Measurements from ENCODE around the gene TK2.
A peak's percentile ranks its signal among the peaks of the same experiment; 100 is the strongest.
"Not testable (repeated sequence)": the region's sequence is repeated elsewhere in the genome, so short reads cannot be mapped to it uniquely, and the experiment has no call there.

TK2 gene

GRCh38 chr16:66569827-66570405 lies 20.0 kb upstream of the TK2 start:
- no peak for DNase-seq

DNA sequence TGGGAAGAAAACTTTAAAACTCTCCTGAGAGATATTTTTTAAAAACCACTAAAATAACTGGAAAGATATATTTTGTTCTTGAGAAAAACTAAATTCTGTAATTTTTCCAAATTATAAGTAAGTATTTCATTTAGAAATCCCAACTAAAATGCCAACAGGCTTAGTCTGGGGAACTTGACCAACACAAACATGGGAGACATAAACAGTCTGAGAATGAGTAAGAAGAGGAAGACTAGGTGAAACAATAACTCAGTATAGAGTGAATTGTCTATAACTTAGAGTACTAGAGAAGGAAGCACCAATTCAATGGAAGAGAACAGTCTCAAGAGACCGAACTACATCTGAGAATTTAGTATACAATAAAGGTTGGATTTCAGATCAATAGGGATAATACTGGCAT lies 19.2 kb upstream of the TK2 start:
- DNase-seq: no peak

- no peak for DNase-seq
These were observed 18.4 kb upstream of the TK2 start for GRCh38 chr16:66568355-66568754.

- not testable (repeated sequence) for DNase-seq
These were observed 17.3 kb upstream of the TK2 start for GRCh38 chr16:66567270-66567669.

DNA sequence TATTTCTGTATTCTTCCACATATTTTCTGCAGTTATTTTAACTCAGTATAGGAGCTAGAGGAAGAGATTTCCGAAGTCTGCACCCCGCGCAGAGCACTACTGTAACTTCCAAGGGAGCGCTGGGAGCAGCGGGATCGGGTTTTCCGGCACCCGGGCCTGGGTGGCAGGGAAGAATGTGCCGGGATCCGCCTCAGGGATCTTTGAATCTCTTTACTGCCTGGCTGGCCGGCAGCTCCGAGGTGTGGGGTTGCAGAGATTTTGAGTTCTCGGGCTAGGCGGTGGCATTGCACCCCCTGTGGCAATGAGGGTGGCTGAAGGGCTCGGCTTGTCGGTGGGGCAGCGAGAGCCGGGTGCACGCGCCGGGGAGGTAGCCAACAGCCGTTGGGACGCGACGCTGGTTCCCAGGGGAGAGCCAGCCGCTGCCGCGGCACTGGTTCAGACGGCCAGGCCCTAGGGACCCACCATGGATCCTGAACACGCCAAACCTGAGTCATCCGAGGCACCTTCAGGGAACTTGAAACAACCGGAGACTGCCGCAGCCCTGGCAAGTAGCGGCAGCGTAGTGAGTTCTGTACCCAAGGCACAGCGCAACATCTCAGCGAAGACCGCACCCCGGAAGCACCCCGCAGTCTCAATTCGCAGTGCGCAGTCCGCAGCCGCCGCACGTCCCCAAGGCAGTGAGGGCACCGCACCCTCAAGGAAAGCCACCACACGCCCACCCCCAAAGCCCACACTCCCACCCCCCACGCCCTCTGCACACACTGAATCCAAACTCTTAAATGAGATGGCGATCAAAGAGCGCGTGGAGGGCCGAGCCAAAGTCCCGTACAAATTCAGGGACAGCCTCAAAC lies 16.4 kb upstream of the TK2 start, which contains the start of gene CMTM1:
Gene CMTM1 (plus strand): TSS at position 389 of the 851 bp plus-strand sequence. CDS start 75 bp downstream, at position 464.
- DNase-seq: no peak

DNA sequence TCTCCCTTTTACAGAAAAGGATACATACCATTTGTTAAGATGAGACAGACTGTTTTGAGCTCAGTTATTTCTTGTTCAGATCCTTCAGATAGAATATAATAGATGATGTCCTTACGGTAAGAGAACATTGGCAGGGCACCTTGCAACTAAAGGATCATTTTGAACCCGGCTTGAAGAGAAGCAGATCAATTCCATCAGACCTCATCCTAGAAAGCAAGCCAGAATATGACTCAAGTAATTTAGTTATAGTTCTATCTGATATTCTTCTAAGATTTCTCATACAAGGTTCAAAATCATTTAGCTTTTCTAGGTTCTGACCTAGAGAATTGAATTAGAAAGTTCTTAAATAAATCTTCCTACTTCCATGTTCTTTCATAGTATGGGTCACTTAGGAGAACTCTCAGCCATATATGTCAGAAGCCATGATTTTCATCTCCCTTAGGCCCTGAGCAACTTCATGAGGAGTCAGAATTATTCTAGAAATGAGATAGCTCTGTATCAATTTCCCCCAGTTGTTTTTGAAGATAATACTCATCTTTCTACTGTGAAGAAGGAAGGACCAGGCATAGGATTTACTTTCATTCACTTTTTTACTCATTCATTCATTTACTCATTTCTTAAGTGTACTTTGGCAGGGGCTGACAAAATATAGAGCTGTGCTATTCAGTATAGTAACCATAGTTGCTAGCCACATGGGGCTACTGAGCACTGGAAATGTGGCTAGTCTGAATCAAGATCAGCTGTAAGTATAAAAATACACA lies 13.8 kb upstream of the TK2 start:
- no peak for DNase-seq

GRCh38 chr16:66562986-66563385 lies 13.1 kb upstream of the TK2 start:
- no peak for DNase-seq

- DNase-seq: no peak
These were observed 12.5 kb upstream of the TK2 start for GRCh38 chr16:66562409-66562808.

DNA sequence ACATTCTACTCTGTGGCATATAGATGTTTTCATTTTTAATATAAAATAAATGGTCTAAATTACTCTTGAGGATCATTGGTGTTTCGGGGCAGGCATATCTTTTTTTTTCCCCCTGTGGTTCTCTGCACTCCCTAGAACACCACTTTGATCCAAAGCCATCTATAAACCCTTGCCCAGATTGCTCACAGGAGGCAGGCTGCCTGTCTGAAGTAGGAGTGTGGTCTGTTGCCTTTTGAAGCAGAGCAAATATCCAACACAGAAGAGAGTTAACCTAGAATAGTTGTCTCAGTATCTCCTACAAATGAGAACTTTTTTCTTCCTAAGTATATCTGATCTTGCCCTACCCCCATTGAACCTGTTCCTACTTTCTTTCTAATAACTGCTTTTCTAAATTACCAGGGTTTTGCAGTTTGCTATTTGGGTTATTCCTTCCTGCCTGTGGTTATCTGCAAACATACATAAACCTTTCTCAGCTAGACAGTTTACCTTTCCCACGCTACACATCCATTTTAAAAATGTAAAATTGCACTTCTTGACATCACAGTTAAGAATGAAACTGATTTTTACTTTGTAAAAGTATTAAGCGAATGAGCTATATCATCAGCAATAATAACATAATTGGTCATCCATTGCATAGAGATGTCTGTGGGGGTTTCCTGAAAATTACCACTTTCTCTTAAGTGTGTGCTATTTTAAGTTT lies 11.6 kb upstream of the TK2 start:
- DNase-seq: no peak

DNA sequence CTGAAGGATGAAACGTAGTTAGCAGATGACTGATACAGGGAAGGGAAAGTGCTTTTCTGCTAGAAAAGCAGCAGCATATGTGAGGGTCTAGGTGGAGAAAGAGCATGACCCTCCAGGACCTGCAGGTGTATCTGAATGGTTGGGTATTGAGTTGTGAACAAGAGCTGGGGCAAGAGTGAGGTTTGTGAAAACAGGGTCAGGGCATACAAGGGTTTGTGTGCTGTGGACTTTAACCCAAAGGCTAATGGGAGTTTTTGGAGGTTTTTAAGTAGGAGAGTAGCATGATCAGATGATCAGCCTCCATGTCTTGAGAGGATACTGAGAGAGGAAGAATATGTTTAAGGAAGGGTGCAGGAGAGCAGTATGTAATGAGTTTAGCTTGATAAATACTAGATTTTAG lies 10.2 kb upstream of the TK2 start:
- no peak for DNase-seq

- DNase-seq: no peak
These were observed 4.6 kb upstream of the TK2 start for GRCh38 chr16:66554495-66554894.

GRCh38 chr16:66554021-66554420 lies 4.1 kb upstream of the TK2 start:
- DNase-seq: no peak

DNA sequence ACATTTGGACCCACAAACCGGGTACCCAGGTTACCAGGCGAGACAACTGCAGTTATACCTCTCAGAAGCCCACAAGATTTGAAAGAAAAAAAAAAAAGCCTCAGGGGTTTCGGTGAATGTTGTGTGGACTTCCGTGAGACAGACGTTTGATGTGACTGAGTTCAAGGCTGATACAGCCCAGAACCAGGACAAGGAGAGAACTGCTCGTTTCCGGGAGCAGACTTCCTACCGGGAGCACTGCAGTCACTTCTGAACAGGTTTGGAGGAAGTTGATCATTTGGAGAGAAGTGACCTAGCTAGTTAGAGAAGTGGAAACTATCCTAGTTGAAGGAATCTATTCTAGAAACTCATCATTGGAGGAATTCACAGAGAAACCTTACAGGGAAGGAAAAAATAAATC lies 3.3 kb upstream of the TK2 start:
- no peak for DNase-seq

- peak; percentile 87 for DNase-seq
These were observed 2.6 kb upstream of the TK2 start, which contains the start of gene CKLF for GRCh38 chr16:66552286-66553177. CKLF (plus strand) TSS chr16:66552576; CDS start chr16:66552716, 140 bp downstream.

- no peak for DNase-seq
These were observed 1.9 kb upstream of the TK2 start for GRCh38 chr16:66551788-66552285.

- DNase-seq: peak; percentile 54
These were observed 1.4 kb upstream of the TK2 start for GRCh38 chr16:66551348-66551759.

DNA sequence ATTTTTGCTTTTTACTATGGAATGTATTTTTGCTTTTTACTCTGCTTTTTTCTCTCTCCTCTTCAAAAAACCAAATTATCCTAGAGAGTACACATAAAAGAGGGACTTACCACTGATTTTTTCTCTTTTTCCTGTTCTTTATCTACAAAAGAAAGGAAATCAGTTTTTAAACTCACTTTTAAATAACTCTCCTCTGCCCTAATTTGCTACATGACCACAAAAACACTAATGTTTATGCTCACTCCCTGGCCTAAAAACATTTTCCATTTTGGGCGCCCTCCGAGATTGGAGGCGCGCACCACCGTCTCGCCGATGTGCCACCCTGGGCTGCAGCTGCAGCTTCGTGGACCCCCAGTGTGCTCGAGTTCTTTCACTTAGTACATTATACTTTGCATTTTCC lies 1.1 kb downstream of the TK2 start:
- DNase-seq: no peak

DNA sequence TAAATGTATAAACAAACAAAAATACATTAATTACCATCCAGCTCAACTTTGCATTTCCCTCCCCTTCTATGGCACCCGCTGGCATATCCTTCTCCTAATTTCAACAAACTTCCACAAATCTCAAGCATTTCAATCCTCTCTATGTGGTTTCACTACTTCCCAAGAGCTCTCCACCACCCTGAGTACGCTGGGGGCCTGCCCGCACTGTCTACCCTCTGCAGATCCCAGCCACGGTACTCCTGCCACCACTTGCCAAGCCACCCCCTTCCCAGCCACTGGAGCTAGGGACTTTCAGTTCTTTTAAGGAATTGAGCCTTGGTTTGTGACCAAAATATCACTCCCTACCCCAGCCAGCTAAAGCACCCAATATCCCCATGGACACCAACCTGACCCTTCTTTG lies 1.9 kb downstream of the TK2 start:
- DNase-seq: no peak

DNA sequence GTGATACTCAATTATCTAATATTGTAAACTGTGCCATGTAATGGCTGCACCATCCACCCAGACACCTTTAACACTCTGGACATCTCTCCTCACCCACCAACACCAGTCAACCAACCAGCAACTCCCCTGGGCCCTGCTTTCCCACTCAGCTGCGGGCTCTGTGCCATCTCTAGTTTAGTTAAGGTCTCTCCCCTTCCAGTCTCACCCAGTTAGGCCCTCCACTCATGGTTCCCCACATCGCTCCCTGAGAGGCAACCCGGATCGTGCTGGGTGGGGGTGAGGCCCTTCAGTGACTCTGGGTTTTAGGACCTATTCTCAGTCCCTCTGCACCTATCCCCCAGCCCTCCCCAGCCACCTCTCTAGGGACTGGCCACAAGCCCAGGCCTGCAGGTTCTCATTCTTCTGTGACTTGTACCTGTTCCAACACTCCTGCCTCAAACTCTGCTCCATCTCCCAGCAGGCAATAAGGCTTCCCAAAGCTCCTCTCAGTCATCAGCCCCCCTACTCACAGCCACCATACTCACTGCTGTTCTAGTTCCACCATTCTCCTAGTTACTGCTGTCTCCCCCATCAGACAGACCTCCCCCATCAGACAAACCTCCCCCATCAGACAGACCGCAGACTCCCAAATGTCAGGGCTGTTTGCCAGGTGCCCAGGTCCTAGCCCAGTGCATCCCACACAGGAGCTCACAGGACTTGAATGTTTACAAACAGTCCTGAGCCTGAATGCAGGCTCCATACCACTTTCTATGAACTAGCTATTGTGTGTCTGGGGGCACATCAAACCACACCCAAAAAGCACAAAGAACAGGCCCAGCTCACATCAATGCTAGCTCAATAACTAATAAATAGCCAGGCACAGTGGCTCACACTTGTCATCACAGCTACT lies 2.6 kb downstream of the TK2 start:
- no peak for DNase-seq

DNA sequence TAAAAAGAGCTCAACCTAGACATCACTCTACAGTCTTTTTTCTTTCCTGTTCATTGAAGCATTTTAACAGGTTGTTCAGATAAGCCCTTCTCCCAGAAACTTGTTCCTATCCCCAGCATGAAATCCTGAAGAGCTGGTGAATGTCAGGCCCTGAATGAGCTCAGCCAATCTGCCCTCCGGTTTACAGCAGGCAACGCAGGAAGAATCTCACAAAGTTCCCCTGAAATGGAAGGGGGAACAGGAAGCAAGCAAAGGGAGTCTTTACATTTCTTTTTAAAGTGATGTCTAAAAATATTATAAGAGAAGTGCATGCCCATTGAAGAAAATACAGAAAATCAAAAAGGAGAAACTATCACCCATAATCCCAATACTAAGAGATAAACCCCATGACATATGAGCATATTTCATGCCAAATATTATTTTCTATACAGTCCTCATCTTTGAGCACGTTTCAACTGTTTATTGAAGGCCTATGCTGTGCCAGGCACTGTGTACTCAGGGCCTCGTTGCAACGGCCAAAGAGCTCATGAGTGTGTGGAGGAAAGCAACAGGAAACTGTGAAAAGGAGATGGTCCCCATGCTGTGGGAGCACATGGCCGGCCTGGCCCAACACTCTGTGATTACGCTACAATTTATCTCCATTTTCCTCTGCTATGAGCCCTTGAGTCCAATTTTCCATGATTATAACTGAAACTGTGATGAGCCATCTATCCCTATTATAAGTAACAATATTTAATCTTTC lies 5.7 kb downstream of the TK2 start:
- no peak for DNase-seq

Measured in activated gamma-delta T cell treated with Interleukin-2 at 50 U/mL for 16 hours (primary cell).